MV-4-11 (cell line): ENCODE results near the gene DGCR8.
"Not testable (repeated sequence)": the region's sequence is repeated elsewhere in the genome, so short reads cannot be mapped to it uniquely, and the experiment has no call there.

Experiments used
- DNase-seq: peaks from one replicate; lab custom pipeline; 2025; lab: John Stamatoyannopoulos, UW

DGCR8 gene

GRCh38 chr22:20066617-20067383 is 13.2 kb upstream of the DGCR8 start:
- DNase-seq, result no peak

GRCh38 chr22:20067384-20067682 is 12.7 kb upstream of the DGCR8 start:
- not testable (repeated sequence) for DNase-seq

- DNase-seq, result no peak
Measured at GRCh38 chr22:20068640-20069039, 11.4 kb upstream of the DGCR8 start.

- DNase-seq, result no peak
Measured at GRCh38 chr22:20069331-20070042, 10.6 kb upstream of the DGCR8 start.

GRCh38 chr22:20071524-20071972 is 8.5 kb upstream of the DGCR8 start:
- DNase-seq, result no peak

- DNase-seq, result no peak
Measured at GRCh38 chr22:20076627-20077172, 3.3 kb upstream of the DGCR8 start.

- peak; percentile 41 for DNase-seq
Measured at GRCh38 chr22:20080445-20080775, 369 bp downstream of the DGCR8 start.

GRCh38 chr22:20080776-20081654 is 974 bp downstream of the DGCR8 start:
- DNase-seq, result peak; percentile 37

GRCh38 chr22:20083157-20083890 is 3.3 kb downstream of the DGCR8 start:
- no peak for DNase-seq

- no peak for DNase-seq
Measured at GRCh38 chr22:20083891-20084546, 4.0 kb downstream of the DGCR8 start.

- DNase-seq, result no peak
Measured at GRCh38 chr22:20084547-20085413, 4.7 kb downstream of the DGCR8 start.

GRCh38 chr22:20085651-20086050 is 5.6 kb downstream of the DGCR8 start:
- DNase-seq, result no peak

GRCh38 chr22:20086101-20086599 is 6.1 kb downstream of the DGCR8 start:
- no peak for DNase-seq

GRCh38 chr22:20086763-20087162 is 6.7 kb downstream of the DGCR8 start:
- no peak for DNase-seq

- no peak for DNase-seq
Measured at GRCh38 chr22:20087319-20088262, 7.5 kb downstream of the DGCR8 start.

- no peak for DNase-seq
Measured at GRCh38 chr22:20088263-20088648, 8.2 kb downstream of the DGCR8 start.

GRCh38 chr22:20089226-20089976 is 9.4 kb downstream of the DGCR8 start:
- DNase-seq, result no peak
